CD4-positive, alpha-beta T cell treated with Interleukin-6 at 100 ng/mL for 8 hours (primary cell): ENCODE results near the gene ADAM8.
"Not testable (repeated sequence)": the region's sequence is repeated elsewhere in the genome, so short reads cannot be mapped to it uniquely, and the experiment has no call there.

Experiments used
- DNase-seq: peaks from one replicate; pipeline ENCODE4 v3.0.0-alpha.2; 2020; ENCODE audit warnings: mixed read lengths, low spot score

ADAM8 gene

DNA sequence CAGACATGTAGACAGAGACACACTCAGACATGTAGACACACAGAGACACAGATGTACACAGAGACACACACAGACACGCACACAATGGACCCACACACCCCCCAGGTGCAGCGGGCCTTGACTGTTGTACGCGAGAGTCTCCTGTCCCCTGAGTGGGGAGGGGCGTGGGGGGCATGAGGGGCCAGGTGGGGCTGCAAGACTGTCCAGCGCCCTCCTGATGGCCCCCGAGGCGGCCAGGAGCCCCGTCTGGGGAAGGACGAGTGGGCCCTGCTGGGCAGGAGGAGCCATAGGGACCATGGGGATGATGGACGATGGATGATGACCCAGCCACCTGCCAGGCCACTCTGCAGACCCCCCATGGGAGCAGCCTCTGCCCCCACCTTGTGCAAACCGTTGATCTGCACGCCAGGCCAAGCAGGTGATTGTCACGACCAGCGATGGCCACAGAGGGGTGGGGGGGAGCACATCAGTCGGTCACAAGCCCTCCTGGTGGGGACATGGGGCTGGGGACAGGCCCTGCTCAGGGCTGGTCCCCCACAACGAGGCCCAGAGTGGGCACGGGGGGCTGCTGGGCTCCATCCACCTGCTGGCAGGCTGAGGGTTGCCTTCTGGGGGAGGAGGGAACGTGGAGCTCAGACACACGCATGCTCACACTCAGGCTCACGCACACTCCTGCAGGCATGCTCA lies 27.4 kb downstream of the ADAM8 start:
- no peak for DNase-seq

DNA sequence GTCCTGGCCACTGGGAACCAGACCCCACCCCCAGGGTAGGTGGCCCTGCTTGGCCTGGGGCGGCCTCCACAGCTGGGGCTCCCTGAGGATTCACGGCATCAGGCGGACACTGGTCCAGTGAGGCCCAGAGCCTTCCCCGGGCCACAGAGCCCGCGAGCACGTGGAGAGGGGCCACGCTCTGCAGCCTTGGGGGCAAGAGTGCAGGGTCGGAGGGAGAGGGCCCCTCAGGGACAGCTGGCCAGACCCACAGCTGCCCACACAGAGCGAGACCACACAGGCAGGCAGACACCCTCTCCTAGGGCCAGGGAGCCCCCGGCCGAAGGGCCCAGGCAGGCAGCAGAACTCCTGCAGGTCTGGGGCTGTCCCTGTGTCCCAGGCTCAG lies 28.3 kb downstream of the ADAM8 start:
- DNase-seq = no peak

DNA sequence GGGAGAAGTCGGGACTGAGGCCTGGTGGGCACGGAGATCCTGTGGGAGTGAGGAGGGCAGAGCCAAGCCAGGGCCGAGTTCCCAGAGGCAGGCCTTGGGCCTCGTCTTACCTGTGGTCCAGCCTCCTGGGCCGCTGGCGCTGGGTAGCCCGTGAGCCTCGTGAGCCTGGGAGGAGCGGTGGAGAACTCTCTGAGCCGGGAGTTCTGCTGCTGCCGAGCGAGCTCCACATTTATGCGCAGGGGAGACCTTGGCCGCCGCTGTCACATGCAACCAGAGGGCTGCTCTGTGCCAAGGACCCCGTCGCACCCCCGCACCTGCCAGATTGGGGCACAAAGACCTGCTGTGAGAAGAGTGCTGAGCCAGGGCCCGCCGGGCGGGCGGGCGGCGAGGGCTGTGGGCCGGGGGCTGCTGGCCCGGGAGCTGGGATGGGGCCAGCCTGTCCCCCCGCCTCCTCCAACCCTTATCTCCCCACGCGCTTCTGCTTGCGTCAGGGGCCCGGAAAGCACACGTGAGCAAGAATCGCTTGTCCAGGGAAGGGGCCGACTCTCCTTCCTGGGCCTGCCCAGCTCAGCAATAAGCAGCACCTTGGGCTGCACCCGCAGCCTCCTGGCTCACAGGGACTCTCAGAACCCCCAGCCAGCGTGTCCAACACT lies 28.9 kb downstream of the ADAM8 start:
- no peak for DNase-seq

DNA sequence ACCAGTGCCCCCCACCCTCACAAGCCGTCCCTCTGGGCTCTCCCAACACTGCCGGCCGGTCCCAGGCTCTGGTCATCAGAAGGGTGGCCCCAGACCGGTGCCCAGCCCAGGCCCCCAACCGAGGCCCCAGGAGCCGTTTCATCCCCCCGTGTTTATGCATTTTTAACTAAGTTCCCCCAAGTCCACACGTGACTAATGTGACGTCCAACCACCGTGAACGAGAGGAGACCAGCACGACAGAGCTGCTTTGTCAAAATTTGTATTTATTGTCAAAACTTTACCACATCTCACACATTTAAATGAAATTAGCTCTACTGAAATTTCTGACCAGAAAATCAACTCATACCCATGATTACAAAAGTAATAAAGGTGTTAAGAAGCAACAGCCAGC lies 30.4 kb downstream of the ADAM8 start:
- no peak for DNase-seq

DNA sequence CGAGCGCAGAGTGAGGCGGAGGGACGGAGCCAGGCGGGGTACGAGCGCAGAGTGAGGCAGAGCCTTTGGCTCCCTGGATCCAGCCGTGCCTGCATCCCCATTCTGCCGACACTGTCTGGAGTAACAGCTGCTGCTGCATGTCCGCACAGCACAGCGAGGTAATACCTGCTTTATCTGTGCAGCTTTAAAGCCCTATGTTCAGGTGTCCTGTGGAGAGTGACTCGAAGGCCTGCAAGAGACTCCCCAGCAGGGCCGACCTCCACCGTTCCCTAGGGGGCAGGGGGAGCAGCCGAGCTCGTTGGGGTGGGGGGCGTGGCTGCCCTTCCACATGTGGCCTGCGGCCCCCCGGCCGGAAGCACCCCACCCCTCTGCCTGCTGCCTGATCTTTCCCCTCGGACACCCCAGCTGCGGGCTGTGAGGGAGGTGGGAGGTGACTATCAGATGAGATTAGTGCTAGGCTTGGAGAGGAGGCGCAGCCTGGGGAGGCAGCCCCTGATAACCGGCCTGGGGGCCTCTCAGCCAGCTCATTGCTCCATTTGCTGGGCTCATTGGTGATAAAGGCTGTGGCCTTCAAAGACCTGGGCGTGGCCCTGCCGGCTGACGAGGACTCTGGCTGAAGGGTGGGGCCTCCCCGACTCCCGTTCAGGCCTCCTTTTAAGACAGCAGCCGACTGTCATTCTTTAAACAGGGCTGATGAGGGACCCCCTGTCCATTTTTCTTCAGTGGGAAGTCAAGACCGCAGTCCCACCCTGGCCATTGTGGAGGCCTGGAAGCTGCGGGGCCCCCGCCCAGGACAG lies 31.0 kb downstream of the ADAM8 start:
- no peak for DNase-seq

DNA sequence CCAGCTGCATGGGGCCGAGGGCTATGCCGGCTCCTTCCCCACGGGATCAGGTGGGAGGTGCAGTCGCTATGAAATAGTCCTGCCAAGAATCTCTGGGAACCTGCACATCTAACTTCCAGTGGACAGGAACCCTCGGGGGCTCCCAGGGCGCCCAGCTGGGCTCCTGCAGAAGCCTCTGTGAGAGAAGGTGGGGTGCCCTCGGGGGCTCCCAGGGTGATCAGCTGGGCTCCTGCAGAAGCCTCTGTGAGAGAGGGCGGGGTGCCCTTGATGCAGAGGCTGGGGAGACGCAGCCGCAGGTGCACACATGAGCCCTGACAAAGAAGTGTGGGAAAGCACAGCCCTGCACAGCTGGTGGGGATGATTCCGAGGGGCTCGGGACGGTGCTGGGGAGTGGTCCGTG lies 33.1 kb downstream of the ADAM8 start:
- DNase-seq = no peak

- DNase-seq = no peak
These were observed 33.9 kb downstream of the ADAM8 start for GRCh38 chr10:133242611-133243356.

GRCh38 chr10:133241501-133242205 lies 35.0 kb downstream of the ADAM8 start:
- no peak for DNase-seq

- DNase-seq = no peak
These were observed 36.7 kb downstream of the ADAM8 start for GRCh38 chr10:133239990-133240389.

- DNase-seq = no peak
These were observed 38.2 kb downstream of the ADAM8 start for GRCh38 chr10:133238466-133238804.

GRCh38 chr10:133237588-133238465 lies 38.8 kb downstream of the ADAM8 start, which contains the start of gene VENTX:
VENTX (plus strand) TSS chr10:133237855; CDS start chr10:133237915, 60 bp downstream.
- DNase-seq = no peak

- no peak for DNase-seq
These were observed 39.5 kb downstream of the ADAM8 start for GRCh38 chr10:133237241-133237587.

- no peak for DNase-seq
These were observed 40.0 kb downstream of the ADAM8 start for GRCh38 chr10:133236401-133237240.

- DNase-seq = no peak
These were observed 40.7 kb downstream of the ADAM8 start for GRCh38 chr10:133235932-133236331.

DNA sequence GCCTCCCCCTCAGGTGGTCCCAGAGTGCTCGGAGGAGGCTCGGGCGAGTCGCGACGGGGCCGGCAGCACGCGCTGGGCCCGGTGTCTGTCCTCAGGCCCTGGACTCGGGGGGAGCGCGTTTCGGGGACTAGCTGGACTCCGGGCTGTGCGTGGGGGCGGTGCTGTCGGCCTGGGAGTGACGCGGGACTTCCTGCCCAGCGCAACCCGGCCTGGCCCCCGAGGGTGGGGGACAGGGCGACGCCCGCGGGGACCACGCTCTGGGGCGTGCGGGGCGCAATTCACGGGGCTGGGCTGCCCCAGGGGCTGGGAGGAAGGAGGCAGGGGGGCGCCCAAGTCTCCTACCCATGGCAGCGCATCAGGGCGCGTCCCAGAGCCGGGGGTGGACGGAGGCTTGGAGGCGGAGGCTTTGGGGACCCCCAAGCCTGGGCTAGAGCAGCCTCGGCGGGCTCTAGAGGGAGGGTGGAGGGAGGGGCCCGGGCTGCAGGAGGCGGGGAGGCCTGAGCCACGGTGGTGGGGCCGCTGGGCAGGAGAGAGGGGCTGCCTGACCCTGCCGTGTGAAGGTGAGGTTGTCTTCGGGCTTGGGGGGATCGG lies 41.3 kb downstream of the ADAM8 start:
- DNase-seq = no peak

DNA sequence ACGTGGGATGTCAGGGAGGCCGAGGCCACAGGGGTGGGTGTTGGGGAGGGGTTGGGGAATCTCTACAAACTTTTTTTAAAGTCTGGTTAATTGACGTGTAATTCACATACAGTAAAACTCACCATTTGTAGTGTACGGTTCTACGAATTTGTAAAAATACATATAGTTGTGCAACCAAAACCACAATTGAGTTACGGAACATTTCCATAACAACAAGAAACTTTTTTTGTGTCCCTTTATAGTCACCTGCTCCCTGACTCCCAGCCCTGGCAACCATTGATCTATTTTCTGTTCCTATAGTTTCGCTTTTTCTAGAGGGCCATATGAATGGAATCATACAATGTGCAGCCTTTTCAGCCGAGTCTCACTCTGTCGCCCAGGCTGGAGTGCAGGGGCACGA lies 41.9 kb downstream of the ADAM8 start:
- not testable (repeated sequence) for DNase-seq

GRCh38 chr10:133231946-133232574 lies 44.6 kb downstream of the ADAM8 start:
- no peak for DNase-seq

DNA sequence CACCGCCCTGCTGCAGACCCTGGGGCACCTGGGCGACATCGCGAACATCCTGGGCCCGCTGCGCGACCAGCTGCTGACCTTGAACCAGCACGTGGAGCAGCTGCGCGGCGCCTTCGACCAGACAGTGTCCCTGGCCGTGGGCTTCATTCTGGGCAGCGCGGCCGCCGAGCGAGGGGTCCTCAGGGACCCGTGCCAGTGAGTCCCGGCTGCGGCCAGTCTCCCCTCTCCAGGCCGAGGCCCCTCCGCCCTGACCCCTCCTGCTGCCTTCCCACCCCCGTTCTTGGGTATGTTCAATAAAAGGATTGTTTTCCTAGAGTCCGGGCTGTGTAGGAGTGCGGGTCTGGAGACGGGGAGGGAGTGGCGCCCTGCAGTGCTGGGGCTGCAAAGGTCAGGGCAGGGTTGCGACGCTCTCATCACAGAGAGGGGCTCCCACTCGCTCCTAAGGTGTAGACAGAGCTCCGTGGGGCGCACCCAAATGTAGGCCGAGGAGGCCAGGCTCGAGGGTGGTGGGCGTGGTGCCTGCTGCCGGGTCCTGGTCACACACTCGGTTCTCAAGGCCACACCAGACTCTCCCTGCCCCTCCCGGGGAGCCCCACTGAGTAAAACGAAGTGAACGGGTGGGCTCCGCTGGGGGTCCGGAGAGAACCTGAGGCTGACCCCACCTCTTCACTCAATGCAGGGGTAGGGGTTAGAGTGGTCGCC lies 45.3 kb downstream of the ADAM8 start:
- no peak for DNase-seq
